Mesendoderm (in vitro differentiated cells): ENCODE results near the gene MCF2L2.
"Not testable (repeated sequence)": the region's sequence is repeated elsewhere in the genome, so short reads cannot be mapped to it uniquely, and the experiment has no call there.

Experiments
- DNase-seq: peaks from one replicate; pipeline ENCODE4 v3.0.0; 2013
- H2AK5ac ChIP-seq: 2 replicates; pipeline ENCODE4 v1.6.1; 2013; ENCODE audit warnings: low read length, inconsistent platforms
- H2BK120ac ChIP-seq: 2 replicates; pipeline ENCODE4 v1.6.1; 2013; ENCODE audit warnings: low read depth, mild to moderate bottlenecking, low read length, moderate library complexity, mixed read lengths
- H2BK15ac ChIP-seq: replicated peaks from 2 replicates; pipeline ENCODE4 v1.6.1; 2013; ENCODE audit warnings: low read depth, mild to moderate bottlenecking, moderate library complexity
- H2BK5ac ChIP-seq: 2 replicates; pipeline ENCODE4 v1.6.1; 2013; ENCODE audit warnings: low read length, inconsistent platforms
- H3K18ac ChIP-seq: 2 replicates; pipeline ENCODE4 v1.6.1; 2013; ENCODE audit warnings: mild to moderate bottlenecking, low read length, mixed read lengths
- H3K23ac ChIP-seq: one replicate; pipeline ENCODE4 v1.6.1; 2013; ENCODE audit warnings: low read length
- H3K27ac ChIP-seq: 2 replicates; pipeline ENCODE4 v1.5.1; 2013; ENCODE audit warnings: low read depth, mild to moderate bottlenecking, inconsistent platforms, low read length, moderate library complexity
- H3K27me3 ChIP-seq: 2 replicates; pipeline ENCODE4 v1.6.1; 2013; ENCODE audit warnings: low read length, control low read depth, mild to moderate bottlenecking, inconsistent platforms; ENCODE audit not compliant: insufficient read depth, poor library complexity
- H3K36me3 ChIP-seq: 2 replicates; pipeline ENCODE4 v1.6.1; 2013; ENCODE audit warnings: low read length, inconsistent platforms; ENCODE audit not compliant: control insufficient read depth, insufficient read depth
- H3K4ac ChIP-seq: one replicate; pipeline ENCODE4 v1.6.1; 2013; ENCODE audit warnings: low read depth, mild to moderate bottlenecking, low read length, moderate library complexity
- H3K4me1 ChIP-seq: 2 replicates; pipeline ENCODE4 v1.6.1; 2013; ENCODE audit warnings: low read depth, low read length, inconsistent platforms; ENCODE audit not compliant: control insufficient read depth
- H3K4me2 ChIP-seq: 2 replicates; pipeline ENCODE4 v1.6.1; 2013; ENCODE audit warnings: low read length
- H3K4me3 ChIP-seq: 2 replicates; pipeline ENCODE4 v1.5.1; 2013; ENCODE audit warnings: mild to moderate bottlenecking, low read length
- H3K56ac ChIP-seq: one replicate; pipeline ENCODE4 v1.6.1; 2013; ENCODE audit warnings: low read length
- H3K79me1 ChIP-seq: 2 replicates; pipeline ENCODE4 v1.6.1; 2013; ENCODE audit warnings: low read length, inconsistent platforms
- H3K79me2 ChIP-seq: 2 replicates; pipeline ENCODE4 v1.6.1; 2013; ENCODE audit warnings: mild to moderate bottlenecking, low read length; ENCODE audit not compliant: control insufficient read depth, insufficient read depth
- H3K9ac ChIP-seq: 2 replicates; pipeline ENCODE4 v1.6.1; 2013; ENCODE audit warnings: low read length, inconsistent platforms
- H4K5ac ChIP-seq: one replicate; pipeline ENCODE4 v1.6.1; 2013; ENCODE audit warnings: low read length
- H4K8ac ChIP-seq: one replicate; pipeline ENCODE4 v1.6.1; 2013; ENCODE audit warnings: low read depth, mild to moderate bottlenecking, control low read depth, low read length, moderate library complexity
- WGBS: extraction: QIAGEN DNeasy Blood & Tissue Kit; methylation state at CpG from one replicate; pipeline ENCODE4 v1.1.7; 2013; ENCODE audit warnings: low lambda C conversion rate, missing lambda C conversion rate; ENCODE audit not compliant: insufficient coverage; ENCODE audit errors: extremely low coverage; 5-methylcytosine and 5-hydroxymethylcytosine counted together

MCF2L2 gene

GRCh38 chr3:183172051-183172639 lies 256.3 kb downstream of the MCF2L2 start:
- Histone ChIP-seq H3K9ac (no peak overlapping the region), H3K79me1 (no peaks in the 10 kb centered on the region), H3K56ac (no peak overlapping the region), H4K8ac (no peak overlapping the region), H3K18ac (no peak overlapping the region), H2AK5ac (no peak overlapping the region), H3K36me3 (no peaks in the 10 kb centered on the region), H3K23ac (no peak overlapping the region), H3K4me3 (no peak overlapping the region), H2BK5ac (no peak overlapping the region), H3K79me2 (no peaks in the 10 kb centered on the region), H3K27me3 (no peaks in the 10 kb centered on the region), H3K4me1 (no peaks in the 10 kb centered on the region), H3K4ac (no peak overlapping the region), H3K27ac (no peak overlapping the region), H3K4me2 (no peak overlapping the region), H2BK120ac (no peak overlapping the region), H2BK15ac (no peak overlapping the region), H4K5ac (no peak overlapping the region)
- DNase-seq = no peak
- WGBS = no CpG with 5 or more reads among the region's 5 CpGs

DNA sequence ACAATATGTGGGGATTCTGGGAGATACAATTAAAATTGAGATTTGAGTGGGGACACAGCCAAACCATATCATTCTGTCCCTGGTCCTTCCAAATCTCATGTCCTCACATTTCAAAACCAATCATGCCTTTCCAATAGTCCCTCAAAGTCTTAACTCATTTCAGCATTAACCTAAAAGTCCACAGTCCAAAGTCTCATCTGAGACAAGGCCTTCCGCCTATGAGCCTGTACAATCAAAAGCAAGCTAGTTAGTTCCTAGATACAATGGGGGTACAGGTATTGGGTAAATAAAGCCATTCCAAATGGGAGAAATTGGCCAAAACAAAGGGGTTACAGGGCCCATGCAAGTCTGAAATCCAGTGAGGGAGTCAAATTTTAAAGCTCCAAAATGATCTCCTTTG lies 260.4 kb downstream of the MCF2L2 start:
- not testable (repeated sequence) for H3K4me1 ChIP-seq, H3K36me3 ChIP-seq, DNase-seq, H3K4ac ChIP-seq, H3K27ac ChIP-seq, H3K27me3 ChIP-seq, H3K23ac ChIP-seq, H4K8ac ChIP-seq, H3K18ac ChIP-seq, H3K56ac ChIP-seq, H3K79me2 ChIP-seq, H3K9ac ChIP-seq, H3K79me1 ChIP-seq, H2BK120ac ChIP-seq, H2AK5ac ChIP-seq, H2BK15ac ChIP-seq, H4K5ac ChIP-seq, H3K4me2 ChIP-seq, H3K4me3 ChIP-seq, H2BK5ac ChIP-seq
- WGBS = no CpG with 5 or more reads among the region's 1 CpG

DNA sequence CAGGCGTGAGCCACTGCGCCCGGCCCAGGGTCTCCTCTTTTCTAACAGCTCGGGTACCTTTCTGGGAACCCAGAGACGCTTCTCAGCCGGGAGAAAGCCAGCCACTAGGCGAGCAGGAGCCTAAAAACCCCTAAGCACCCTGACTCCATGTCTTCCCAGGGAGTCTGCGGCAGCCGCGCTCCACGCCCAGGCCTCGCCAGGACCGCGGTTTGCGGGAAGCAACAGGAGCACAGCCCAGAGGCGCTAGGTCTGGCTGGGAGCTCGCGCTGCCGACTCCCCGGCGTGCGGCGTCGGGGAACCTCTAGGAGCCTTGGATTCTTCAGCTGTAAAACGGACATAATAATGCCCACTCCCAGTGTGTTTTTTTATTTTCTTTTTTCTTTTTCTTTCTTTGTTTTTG lies 264.9 kb downstream of the MCF2L2 start:
- Histone ChIP-seq H3K4me3 (no peak overlapping the region), H3K27me3 (no peaks in the 10 kb centered on the region), H3K18ac (no peak overlapping the region), H3K79me1 (no peaks in the 10 kb centered on the region), H3K4ac (no peak overlapping the region), H3K4me2 (no peak overlapping the region), H4K8ac (no peak overlapping the region), H3K56ac (no peak overlapping the region), H2BK120ac (no peak overlapping the region), H4K5ac (no peak overlapping the region), H3K9ac (no peak overlapping the region), H3K23ac (no peak overlapping the region), H3K79me2 (no peaks in the 10 kb centered on the region), H2AK5ac (no peak overlapping the region), H3K4me1 (no peaks in the 10 kb centered on the region), H2BK5ac (no peak overlapping the region), H2BK15ac (no peak overlapping the region), H3K27ac (no peak overlapping the region), H3K36me3 (no peaks in the 10 kb centered on the region)
- no CpG with 5 or more reads among the region's 25 CpGs for WGBS
- no peak for DNase-seq

- no peak overlapping the region for H3K18ac ChIP-seq
- H4K5ac ChIP-seq = no peak overlapping the region
- H2BK5ac ChIP-seq = no peak overlapping the region
- H3K27me3 ChIP-seq = no peaks in the 10 kb centered on the region
- no CpG with 5 or more reads among the region's 25 CpGs for WGBS
- no peak overlapping the region for H3K4me3 ChIP-seq
- H3K79me1 ChIP-seq = no peaks in the 10 kb centered on the region
- peak overlapping the region; percentile 73 for H3K4me2 ChIP-seq
- no peaks in the 10 kb centered on the region for H3K4me1 ChIP-seq
- H3K56ac ChIP-seq = no peak overlapping the region
- no peak overlapping the region for H2BK120ac ChIP-seq
- no peak overlapping the region for H2BK15ac ChIP-seq
- no peak overlapping the region for H3K9ac ChIP-seq
- H3K27ac ChIP-seq = no peak overlapping the region
- no peak overlapping the region for H4K8ac ChIP-seq
- H3K36me3 ChIP-seq = no peaks in the 10 kb centered on the region
- H3K79me2 ChIP-seq = no peaks in the 10 kb centered on the region
- H3K23ac ChIP-seq = no peak overlapping the region
- H2AK5ac ChIP-seq = no peak overlapping the region
- peak; percentile 93 for DNase-seq
- no peak overlapping the region for H3K4ac ChIP-seq
Measured at GRCh38 chr3:183161552-183162336, 266.7 kb downstream of the MCF2L2 start.

- H3K18ac ChIP-seq = no peak overlapping the region
- H2BK120ac ChIP-seq = no peak overlapping the region
- no peak overlapping the region for H3K4me3 ChIP-seq
- H3K36me3 ChIP-seq = no peaks in the 10 kb centered on the region
- H3K79me2 ChIP-seq = no peaks in the 10 kb centered on the region
- no peak overlapping the region for H3K4ac ChIP-seq
- H3K9ac ChIP-seq = no peak overlapping the region
- H3K27me3 ChIP-seq = no peaks in the 10 kb centered on the region
- WGBS = no CpG with 5 or more reads among the region's 5 CpGs
- H4K5ac ChIP-seq = no peak overlapping the region
- no peak overlapping the region for H2BK15ac ChIP-seq
- no peak overlapping the region for H2BK5ac ChIP-seq
- no peak overlapping the region for H2AK5ac ChIP-seq
- no peak overlapping the region for H3K4me2 ChIP-seq
- no peak overlapping the region for H3K56ac ChIP-seq
- no peaks in the 10 kb centered on the region for H3K4me1 ChIP-seq
- no peak overlapping the region for H3K23ac ChIP-seq
- H3K27ac ChIP-seq = no peak overlapping the region
- DNase-seq = no peak
- H4K8ac ChIP-seq = no peak overlapping the region
- H3K79me1 ChIP-seq = no peaks in the 10 kb centered on the region
Measured at GRCh38 chr3:183160616-183161015, 267.8 kb downstream of the MCF2L2 start.
